Vagina (tissue), 2 donors: Measurements from ENCODE around the gene TBC1D23.

Experiments
- CTCF ChIP-seq, 3 experiments: fragments of 450-650 bp in 2 of 3; fragments of 200-600 bp in 1 of 3; sonication (generic) in 1 of 3; IDR thresholded peaks; one replicate each; pipeline ENCODE4 v1.5.1; 2017 to 2019; ENCODE audit warnings: antibody characterized with exemption in 3 of 3, mild to moderate bottlenecking in 2 of 3, moderate library complexity in 2 of 3
- POLR2AphosphoS5 ChIP-seq, 2 donors: sonication (generic); formaldehyde crosslinking; IDR thresholded peaks; one replicate each; pipeline ENCODE4 v1.9.0; 2017; ENCODE audit warnings: antibody characterized with exemption in 2 of 2, mild to moderate bottlenecking in 2 of 2, low read depth in 1 of 2; ENCODE audit not compliant: insufficient read depth in 1 of 2

GRCh38 chr3:100317912-100318311, 57.1 kb downstream of the TBC1D23 start:
- TF ChIP-seq CTCF (IDR thresholded peaks at IDR 0.05) (no peak), POLR2AphosphoS5 (IDR thresholded peaks at IDR 0.05; ENCODE audit: insufficient read depth in 1 of 2, low read depth in 1 of 2) (no peak)
